HG02938 (cell line): ENCODE results near the gene PTPN14.

Source experiments
- ATAC-seq: cut with Tn5 transposase; IDR thresholded peaks from one replicate; pipeline ENCODE4 v1.9.1; 2021; ENCODE audit warnings: mild to moderate bottlenecking, moderate library complexity; ENCODE audit not compliant: unreplicated experiment

Gene PTPN14

GRCh38 chr1:214342525-214342924 is 208.9 kb downstream of the PTPN14 start:
- ATAC-seq, result no peak

- ATAC-seq, result no peak
Measured at GRCh38 chr1:214341932-214342331, 209.5 kb downstream of the PTPN14 start.

DNA sequence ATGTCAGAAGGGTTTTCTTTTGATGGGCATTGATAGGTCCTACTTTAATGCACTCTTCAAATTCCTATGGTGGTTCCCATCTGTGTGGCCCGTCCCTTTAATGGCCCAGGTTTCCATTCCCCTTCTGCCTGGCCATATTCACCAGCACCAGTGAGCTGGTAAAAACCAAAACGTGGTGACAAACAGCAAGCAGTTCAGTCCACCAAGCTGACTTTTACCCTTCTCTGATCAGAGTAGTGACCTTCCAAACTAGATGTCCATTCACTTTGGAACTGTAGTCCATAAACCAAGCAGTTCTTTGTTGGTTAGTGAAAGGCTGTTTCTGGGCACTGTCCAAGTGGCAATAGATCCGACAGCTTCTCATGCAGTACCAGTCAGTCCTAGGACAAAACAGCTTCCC is 209.9 kb downstream of the PTPN14 start:
- no peak for ATAC-seq

DNA sequence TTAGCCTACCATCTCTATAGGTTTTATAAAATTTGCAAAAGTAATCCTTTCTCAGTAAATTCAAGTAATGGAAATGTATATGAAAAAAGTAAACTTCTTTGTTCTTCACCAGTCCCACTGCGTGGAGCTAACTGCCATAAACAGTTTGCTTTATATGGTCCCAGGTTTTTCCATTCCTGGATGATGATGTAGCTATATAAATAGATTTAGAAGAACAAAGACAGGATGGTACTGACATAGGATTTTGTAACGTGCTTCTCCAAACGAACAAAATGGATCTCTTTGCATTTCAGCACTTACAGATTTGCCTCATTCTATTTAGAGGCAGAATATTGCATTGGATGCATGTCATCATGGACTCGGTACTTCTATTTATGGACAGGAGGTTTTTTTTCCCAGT is 213.2 kb downstream of the PTPN14 start:
- ATAC-seq, result no peak

GRCh38 chr1:214337511-214337910 is 213.9 kb downstream of the PTPN14 start:
- ATAC-seq, result no peak

DNA sequence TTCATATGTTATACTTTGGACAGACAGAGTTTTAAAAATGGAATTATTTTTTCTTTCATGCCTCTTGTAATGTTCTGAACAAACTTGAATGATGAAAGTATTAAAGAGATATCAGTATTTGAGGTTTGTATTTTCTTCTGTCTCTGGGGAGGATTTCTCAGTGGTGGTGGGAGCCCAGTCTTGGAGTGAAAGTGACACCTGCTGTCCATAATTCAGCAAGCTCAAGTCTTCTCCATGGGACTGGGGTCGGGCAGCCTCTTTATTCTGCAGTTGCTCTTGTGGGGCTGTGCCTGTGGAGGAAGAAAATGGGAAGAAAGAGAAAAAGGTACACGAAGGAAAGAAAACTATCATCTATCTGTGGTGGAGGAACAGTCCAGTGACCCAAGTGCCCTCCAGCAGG is 214.4 kb downstream of the PTPN14 start:
- ATAC-seq, result no peak

DNA sequence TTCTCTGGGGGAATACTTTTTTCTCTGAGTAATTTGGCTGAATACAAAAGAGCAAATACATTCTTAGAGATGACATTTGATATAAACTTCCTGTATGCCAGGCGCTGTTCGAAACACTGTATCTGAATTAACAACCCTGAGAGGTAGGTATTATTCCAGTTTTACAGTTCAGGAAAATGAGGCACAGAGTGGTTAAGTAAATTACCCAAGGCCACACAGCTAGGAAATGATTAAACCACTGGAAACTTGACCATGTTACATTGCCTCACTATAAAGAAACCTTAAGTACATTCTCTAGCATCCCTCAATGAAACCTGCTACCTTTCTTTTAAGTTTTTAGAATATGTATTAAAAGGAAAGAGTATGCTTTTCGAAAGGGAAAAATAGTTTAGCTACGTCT is 215.8 kb downstream of the PTPN14 start:
- no peak for ATAC-seq

DNA sequence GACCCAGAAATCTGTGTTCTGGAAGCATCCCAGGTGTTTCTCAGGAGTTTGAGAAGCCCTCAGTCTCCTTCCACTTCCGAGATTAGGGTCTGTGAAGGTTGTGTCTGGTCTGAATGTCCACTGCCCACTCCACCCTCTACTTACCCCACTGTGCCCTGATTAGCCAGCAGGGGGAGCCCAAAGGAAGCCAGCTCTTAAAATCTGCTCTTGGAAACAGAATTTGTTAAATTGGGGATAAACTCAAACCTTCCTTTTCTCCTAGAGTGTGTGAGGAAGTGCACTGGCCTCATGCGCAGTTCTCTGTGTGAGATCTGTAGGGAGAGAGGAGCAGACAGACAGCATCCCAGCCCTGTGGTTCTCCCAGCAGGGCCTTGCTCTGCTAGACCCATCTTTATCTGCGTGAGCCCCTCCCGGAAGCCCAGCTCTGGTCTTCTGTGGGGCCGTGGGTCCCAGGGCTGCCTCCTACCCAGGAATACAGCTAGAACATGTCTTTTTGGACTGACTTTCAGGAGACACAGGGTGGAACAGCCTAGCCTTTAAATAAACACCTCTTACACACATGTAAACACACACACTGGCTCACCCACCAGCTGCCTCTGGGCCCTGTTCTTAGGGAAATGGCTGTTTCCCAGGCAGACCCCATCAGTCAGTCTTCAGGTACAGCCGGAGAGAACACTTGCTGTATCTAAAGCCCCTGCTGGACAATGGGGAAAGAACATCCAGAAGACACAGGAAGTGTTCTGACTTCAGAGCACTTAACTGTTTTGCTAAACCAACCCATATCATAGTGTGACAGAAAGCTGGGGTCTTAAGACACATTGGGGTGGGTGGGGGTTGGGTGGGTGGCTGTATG is 218.2 kb downstream of the PTPN14 start:
- peak; percentile 40 for ATAC-seq

GRCh38 chr1:214331827-214332423 is 219.5 kb downstream of the PTPN14 start:
- peak; percentile 36 for ATAC-seq

GRCh38 chr1:214331180-214331579 is 220.2 kb downstream of the PTPN14 start:
- ATAC-seq, result no peak

- no peak for ATAC-seq
Measured at GRCh38 chr1:214330715-214331114, 220.7 kb downstream of the PTPN14 start.

DNA sequence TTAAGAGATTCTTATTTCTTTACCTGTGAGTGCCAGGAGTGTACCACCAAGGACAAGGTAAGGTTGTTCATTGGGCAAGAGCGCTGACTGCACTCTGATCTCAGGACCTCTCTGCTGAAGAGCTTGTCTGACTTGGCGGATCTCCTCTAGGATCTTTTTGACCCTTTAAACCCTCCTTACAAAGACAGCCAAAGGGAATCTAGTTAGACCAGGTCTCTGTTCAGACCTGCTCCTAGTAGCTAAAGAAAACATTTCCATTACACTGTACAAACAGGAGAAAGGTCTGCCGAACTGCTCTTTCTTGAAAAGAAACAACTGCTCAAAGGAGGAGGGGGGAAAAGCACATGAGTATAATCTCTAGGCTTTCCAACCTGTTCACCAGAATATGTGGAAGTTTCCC is 221.2 kb downstream of the PTPN14 start:
- no peak for ATAC-seq

- ATAC-seq, result no peak
Measured at GRCh38 chr1:214329470-214330220, 221.8 kb downstream of the PTPN14 start.

- ATAC-seq, result peak; percentile 92
Measured at GRCh38 chr1:214328770-214329469, 222.5 kb downstream of the PTPN14 start.

- no peak for ATAC-seq
Measured at GRCh38 chr1:214327514-214327913, 223.9 kb downstream of the PTPN14 start.

GRCh38 chr1:214326406-214326805 is 225.0 kb downstream of the PTPN14 start:
- no peak for ATAC-seq

- no peak for ATAC-seq
Measured at GRCh38 chr1:214324896-214325800, 226.3 kb downstream of the PTPN14 start.

DNA sequence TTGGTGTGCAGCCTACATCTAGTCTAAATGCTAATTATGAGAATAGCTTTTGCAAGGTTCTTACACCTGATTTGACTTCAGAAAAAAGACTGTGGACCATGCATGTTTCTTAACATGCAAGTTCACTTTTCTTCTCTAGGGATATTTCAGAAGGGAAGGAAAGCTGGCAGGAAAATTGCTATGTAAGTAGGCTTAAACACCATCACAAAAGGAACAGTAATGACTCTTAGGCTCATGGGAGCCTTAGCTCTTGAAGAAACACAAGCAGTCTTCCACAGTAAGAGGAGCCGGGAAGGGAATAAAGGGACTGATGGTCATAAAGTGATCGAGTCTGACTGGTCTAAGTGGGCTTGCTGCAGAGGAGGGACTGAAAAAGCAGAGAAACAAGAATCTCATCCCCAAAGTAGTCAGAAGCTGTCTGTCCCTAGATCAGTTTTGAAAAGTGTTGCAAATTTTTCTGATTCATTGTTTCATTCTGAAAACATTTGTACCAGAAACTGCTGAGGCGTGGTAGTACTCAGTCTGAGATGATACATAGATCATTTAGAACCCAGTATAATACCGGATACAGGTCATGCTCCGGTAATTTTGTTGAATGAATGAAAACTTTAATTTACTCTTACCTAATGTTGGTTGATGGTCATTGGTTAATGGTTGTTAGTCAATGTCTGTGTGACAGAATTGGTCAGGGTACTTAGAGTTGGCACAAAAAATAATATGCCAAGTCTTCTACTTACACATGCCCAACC is 229.5 kb downstream of the PTPN14 start:
- ATAC-seq, result peak; percentile 81

- no peak for ATAC-seq
Measured at GRCh38 chr1:214319938-214320337, 231.5 kb downstream of the PTPN14 start.
